ENCODE results near the gene SCN5A. TPM values are rescaled to one million over a fixed set of nuclear protein-coding genes. Genes with fewer than 3 reads are reported as not detected.

SCN5A gene
- polyA plus RNA-seq, 1 donor: 3.5 TPM

GRCh38 chr3:38647217-38647970, 2.1 kb downstream of the SCN5A start:
- 100% methylated on average over 1 of the region's 7 CpGs for WGBS (ENCODE audit: insufficient coverage, low lambda C conversion rate)
- H3K4me1 ChIP-seq (ENCODE audit: control insufficient read depth, insufficient read depth, low read length): peaks cover 4% of the 10 kb centered on the region
- no peak overlapping the region for H3K27ac ChIP-seq (ENCODE audit: low read length)
- H3K36me3 ChIP-seq (ENCODE audit: control insufficient read depth, insufficient read depth, low read length): no peaks in the 10 kb centered on the region
- DNase-seq: no peak
- no peak overlapping the region for H3K4me3 ChIP-seq (ENCODE audit: low read length)
- H3K9me3 ChIP-seq (ENCODE audit: control insufficient read depth, low read depth, low read length): peaks cover 5% of the 10 kb centered on the region
- H3K27me3 ChIP-seq (ENCODE audit: control insufficient read depth, insufficient read depth, low read length): peaks cover 56% of the 10 kb centered on the region

DNA sequence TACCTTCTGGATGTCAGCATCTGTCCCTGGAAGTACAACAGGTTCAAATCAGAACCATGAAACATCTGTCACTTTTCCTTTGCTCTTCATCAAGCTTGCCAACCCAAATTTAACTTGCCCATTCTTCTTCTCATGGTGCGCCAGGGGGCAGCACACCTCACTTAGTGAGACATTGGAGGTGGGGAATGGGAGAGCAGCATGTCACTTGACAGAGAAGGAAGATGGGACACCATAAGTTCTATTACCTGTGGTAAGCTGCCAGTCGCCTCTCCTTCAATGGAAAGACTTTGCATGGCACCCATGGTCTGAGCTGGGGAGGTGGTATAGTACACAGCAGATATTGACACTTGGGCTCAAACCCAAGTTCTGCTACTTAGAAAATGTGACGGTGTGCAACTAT, 2.9 kb downstream of the SCN5A start:
- WGBS (ENCODE audit: insufficient coverage, low lambda C conversion rate): no CpG with 5 or more reads among the region's 3 CpGs
- Histone ChIP-seq H3K27ac (ENCODE audit: low read length) (no peak overlapping the region), H3K4me3 (ENCODE audit: low read length) (no peak overlapping the region), H3K36me3 (ENCODE audit: control insufficient read depth, insufficient read depth, low read length) (no peaks in the 10 kb centered on the region), H3K9me3 (ENCODE audit: control insufficient read depth, low read depth, low read length) (peaks cover 5% of the 10 kb centered on the region), H3K4me1 (ENCODE audit: control insufficient read depth, insufficient read depth, low read length) (peaks cover 4% of the 10 kb centered on the region), H3K27me3 (ENCODE audit: control insufficient read depth, insufficient read depth, low read length) (peaks cover 56% of the 10 kb centered on the region)
- no peak for DNase-seq

DNA sequence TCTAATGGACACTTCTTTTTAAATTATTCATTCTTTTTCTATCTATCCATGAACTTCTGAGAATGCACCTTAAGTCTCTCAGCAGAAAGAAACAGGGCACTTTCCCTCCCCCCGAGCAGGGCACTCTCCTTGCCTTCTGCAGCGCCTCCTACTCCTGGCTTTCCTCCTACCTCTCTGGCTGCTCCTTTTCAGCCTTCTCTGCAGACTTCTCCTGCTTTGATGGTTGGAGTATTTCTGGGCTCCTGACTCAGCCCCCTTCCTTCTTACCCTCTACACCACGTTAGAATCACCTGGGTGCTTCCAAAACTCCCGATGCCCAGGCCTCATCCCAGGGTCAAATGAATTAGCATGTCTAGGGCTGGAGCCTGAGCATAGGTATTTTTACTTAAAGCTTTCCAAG, 3.4 kb downstream of the SCN5A start:
- Histone ChIP-seq H3K36me3 (ENCODE audit: control insufficient read depth, insufficient read depth, low read length) (no peaks in the 10 kb centered on the region), H3K27me3 (ENCODE audit: control insufficient read depth, insufficient read depth, low read length) (peaks cover 52% of the 10 kb centered on the region), H3K4me3 (ENCODE audit: low read length) (no peak overlapping the region), H3K4me1 (ENCODE audit: control insufficient read depth, insufficient read depth, low read length) (peaks cover 4% of the 10 kb centered on the region), H3K27ac (ENCODE audit: low read length) (no peak overlapping the region), H3K9me3 (ENCODE audit: control insufficient read depth, low read depth, low read length) (peaks cover 5% of the 10 kb centered on the region)
- WGBS (ENCODE audit: insufficient coverage, low lambda C conversion rate): 90% methylated on average over 2 of the region's 4 CpGs
- DNase-seq: no peak

- no peak for DNase-seq
- Histone ChIP-seq H3K4me1 (ENCODE audit: control insufficient read depth, insufficient read depth, low read length) (peaks cover 4% of the 10 kb centered on the region), H3K36me3 (ENCODE audit: control insufficient read depth, insufficient read depth, low read length) (no peaks in the 10 kb centered on the region), H3K27me3 (ENCODE audit: control insufficient read depth, insufficient read depth, low read length) (peaks cover 47% of the 10 kb centered on the region), H3K9me3 (ENCODE audit: control insufficient read depth, low read depth, low read length) (peaks cover 5% of the 10 kb centered on the region), H3K4me3 (ENCODE audit: low read length) (no peak overlapping the region), H3K27ac (ENCODE audit: low read length) (no peak overlapping the region)
- 100% methylated on average over 1 of the region's 8 CpGs for WGBS (ENCODE audit: insufficient coverage, low lambda C conversion rate)
These were observed 3.9 kb downstream of the SCN5A start for GRCh38 chr3:38645601-38646000.

DNA sequence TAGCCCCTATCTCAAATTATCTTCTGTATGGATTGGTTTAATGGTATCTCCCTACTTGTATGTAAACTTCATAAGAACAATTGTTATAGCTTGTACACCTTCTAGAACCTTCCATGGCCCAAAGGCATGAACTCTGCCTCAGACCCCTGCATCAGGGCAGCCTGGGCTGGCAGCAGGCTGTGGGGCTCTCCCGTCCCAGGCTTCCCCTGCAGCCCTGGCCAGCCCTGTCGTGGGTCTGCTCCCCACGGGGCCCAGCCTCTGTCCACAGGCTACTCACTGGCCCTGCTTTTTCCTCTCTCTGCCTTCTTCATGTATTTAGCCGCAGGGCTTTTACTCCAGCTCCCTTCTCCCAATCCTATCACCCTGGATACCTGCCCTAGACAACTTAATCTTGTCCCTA, 4.4 kb downstream of the SCN5A start:
- no peak for DNase-seq
- no peaks in the 10 kb centered on the region for H3K36me3 ChIP-seq (ENCODE audit: control insufficient read depth, insufficient read depth, low read length)
- H3K4me1 ChIP-seq (ENCODE audit: control insufficient read depth, insufficient read depth, low read length): peaks cover 4% of the 10 kb centered on the region
- H3K4me3 ChIP-seq (ENCODE audit: low read length): no peak overlapping the region
- H3K27ac ChIP-seq (ENCODE audit: low read length): no peak overlapping the region
- peaks cover 5% of the 10 kb centered on the region for H3K9me3 ChIP-seq (ENCODE audit: control insufficient read depth, low read depth, low read length)
- WGBS (ENCODE audit: insufficient coverage, low lambda C conversion rate): 100% methylated on average over 1 of the region's 4 CpGs
- peaks cover 42% of the 10 kb centered on the region for H3K27me3 ChIP-seq (ENCODE audit: control insufficient read depth, insufficient read depth, low read length)

GRCh38 chr3:38644662-38645053, 4.8 kb downstream of the SCN5A start:
- H3K27me3 ChIP-seq (ENCODE audit: control insufficient read depth, insufficient read depth, low read length): peaks cover 38% of the 10 kb centered on the region
- H3K36me3 ChIP-seq (ENCODE audit: control insufficient read depth, insufficient read depth, low read length): no peaks in the 10 kb centered on the region
- WGBS (ENCODE audit: insufficient coverage, low lambda C conversion rate): 86% methylated on average over 1 of the region's 7 CpGs
- H3K4me3 ChIP-seq (ENCODE audit: low read length): no peak overlapping the region
- H3K27ac ChIP-seq (ENCODE audit: low read length): no peak overlapping the region
- peaks cover 4% of the 10 kb centered on the region for H3K4me1 ChIP-seq (ENCODE audit: control insufficient read depth, insufficient read depth, low read length)
- no peak for DNase-seq
- peaks cover 5% of the 10 kb centered on the region for H3K9me3 ChIP-seq (ENCODE audit: control insufficient read depth, low read depth, low read length)

DNA sequence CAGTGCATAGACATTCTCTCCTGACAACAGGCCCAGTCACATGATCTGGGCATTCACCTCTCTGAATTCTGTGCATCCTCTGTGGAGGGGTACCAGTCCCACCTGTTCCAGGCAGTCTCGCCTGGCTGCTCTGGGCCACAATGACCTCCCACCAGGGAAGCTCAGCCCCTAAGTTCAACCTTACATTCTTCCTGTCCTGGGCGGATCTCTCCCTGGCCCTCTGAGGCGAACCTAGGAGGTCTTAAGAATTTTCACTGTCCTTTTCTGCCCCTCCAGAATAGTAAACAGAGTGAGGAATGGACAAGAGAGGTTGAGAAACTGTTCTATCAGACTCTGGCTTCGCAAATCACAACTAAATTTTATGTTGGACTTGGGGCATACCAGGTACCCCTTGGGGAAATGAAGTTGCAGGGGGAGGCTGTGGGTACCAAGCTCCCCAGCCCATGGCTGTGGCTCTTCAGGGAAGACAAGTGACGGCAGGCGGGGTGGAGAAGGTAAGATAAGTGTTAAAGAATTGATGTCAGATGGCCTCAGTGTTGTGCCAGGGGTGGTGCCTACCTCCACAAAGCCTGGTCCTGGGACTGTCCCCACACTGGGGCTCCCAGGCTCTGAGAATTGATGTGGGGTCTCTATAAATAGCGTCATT, 5.3 kb downstream of the SCN5A start:
- no peaks in the 10 kb centered on the region for H3K36me3 ChIP-seq (ENCODE audit: control insufficient read depth, insufficient read depth, low read length)
- peaks cover 3% of the 10 kb centered on the region for H3K4me1 ChIP-seq (ENCODE audit: control insufficient read depth, insufficient read depth, low read length)
- no peak for DNase-seq
- no peak overlapping the region for H3K4me3 ChIP-seq (ENCODE audit: low read length)
- no peak overlapping the region for H3K27ac ChIP-seq (ENCODE audit: low read length)
- H3K9me3 ChIP-seq (ENCODE audit: control insufficient read depth, low read depth, low read length): peaks cover 4% of the 10 kb centered on the region
- no CpG with 5 or more reads among the region's 7 CpGs for WGBS (ENCODE audit: insufficient coverage, low lambda C conversion rate)
- peaks cover 36% of the 10 kb centered on the region for H3K27me3 ChIP-seq (ENCODE audit: control insufficient read depth, insufficient read depth, low read length)

GRCh38 chr3:38643592-38643991, 5.9 kb downstream of the SCN5A start:
- peaks cover 31% of the 10 kb centered on the region for H3K27me3 ChIP-seq (ENCODE audit: control insufficient read depth, insufficient read depth, low read length)
- DNase-seq: no peak
- no CpG with 5 or more reads among the region's 5 CpGs for WGBS (ENCODE audit: insufficient coverage, low lambda C conversion rate)
- no peak overlapping the region for H3K4me3 ChIP-seq (ENCODE audit: low read length)
- H3K36me3 ChIP-seq (ENCODE audit: control insufficient read depth, insufficient read depth, low read length): no peaks in the 10 kb centered on the region
- no peaks in the 10 kb centered on the region for H3K4me1 ChIP-seq (ENCODE audit: control insufficient read depth, insufficient read depth, low read length)
- no peaks in the 10 kb centered on the region for H3K9me3 ChIP-seq (ENCODE audit: control insufficient read depth, low read depth, low read length)
- H3K27ac ChIP-seq (ENCODE audit: low read length): no peak overlapping the region

DNA sequence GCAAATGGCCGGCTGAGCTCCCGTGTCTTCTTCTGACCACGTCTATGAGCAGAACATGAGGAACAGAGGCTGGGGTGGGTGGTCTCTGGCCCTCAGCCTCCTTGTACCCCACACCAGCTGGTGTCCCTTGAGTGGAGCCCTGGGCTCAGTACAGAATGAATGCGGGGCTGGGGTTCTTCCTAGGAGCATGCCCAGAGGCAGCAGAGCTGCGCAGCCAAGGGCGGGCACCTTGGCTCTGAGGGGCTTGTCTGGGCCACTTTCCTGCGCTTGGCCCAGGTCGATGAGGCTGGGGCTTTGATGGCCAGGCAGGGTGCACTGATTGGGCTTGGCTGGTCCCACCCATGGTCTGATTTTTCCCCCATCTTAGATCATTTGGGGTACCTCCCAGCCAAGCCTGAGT, 6.4 kb downstream of the SCN5A start:
- no peak for DNase-seq
- no peaks in the 10 kb centered on the region for H3K9me3 ChIP-seq (ENCODE audit: control insufficient read depth, low read depth, low read length)
- H3K4me1 ChIP-seq (ENCODE audit: control insufficient read depth, insufficient read depth, low read length): no peaks in the 10 kb centered on the region
- no CpG with 5 or more reads among the region's 8 CpGs for WGBS (ENCODE audit: insufficient coverage, low lambda C conversion rate)
- H3K27me3 ChIP-seq (ENCODE audit: control insufficient read depth, insufficient read depth, low read length): peaks cover 26% of the 10 kb centered on the region
- no peak overlapping the region for H3K4me3 ChIP-seq (ENCODE audit: low read length)
- no peaks in the 10 kb centered on the region for H3K36me3 ChIP-seq (ENCODE audit: control insufficient read depth, insufficient read depth, low read length)
- no peak overlapping the region for H3K27ac ChIP-seq (ENCODE audit: low read length)

DNA sequence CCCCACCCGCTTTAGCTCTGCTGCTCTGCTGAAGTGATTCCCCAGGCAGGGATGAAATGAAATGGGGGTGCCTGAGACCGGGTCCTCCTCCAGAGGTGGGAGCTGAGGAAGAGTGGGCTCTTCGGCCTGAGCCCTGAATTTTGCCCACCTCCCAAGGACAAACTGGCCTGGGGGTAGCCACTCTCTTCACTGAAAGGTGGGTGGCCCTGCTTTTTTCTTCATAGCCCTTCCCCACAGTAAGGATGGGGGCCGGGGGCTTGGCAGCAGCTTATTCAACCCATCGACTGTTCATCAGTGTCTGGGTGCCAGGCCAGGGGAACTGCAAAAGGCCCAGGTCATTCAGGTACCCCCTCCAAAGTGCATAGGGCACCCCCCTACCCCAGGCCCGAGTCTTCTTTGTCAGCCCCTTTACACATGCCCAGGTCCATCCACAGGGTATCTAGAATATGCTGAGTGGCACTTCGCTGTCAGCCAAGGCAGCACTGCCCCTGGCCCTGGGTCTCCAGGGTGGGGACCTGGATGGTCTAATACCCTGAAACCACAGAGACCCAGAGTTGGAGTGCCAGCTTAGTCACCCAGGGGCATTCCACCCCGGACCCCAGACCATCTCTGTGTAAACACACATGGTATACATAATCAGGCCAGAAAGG, 7.9 kb downstream of the SCN5A start:
- no CpG with 5 or more reads among the region's 8 CpGs for WGBS (ENCODE audit: insufficient coverage, low lambda C conversion rate)
- Histone ChIP-seq H3K4me3 (ENCODE audit: low read length) (no peak overlapping the region), H3K4me1 (ENCODE audit: control insufficient read depth, insufficient read depth, low read length) (no peaks in the 10 kb centered on the region), H3K36me3 (ENCODE audit: control insufficient read depth, insufficient read depth, low read length) (no peaks in the 10 kb centered on the region), H3K9me3 (ENCODE audit: control insufficient read depth, low read depth, low read length) (no peaks in the 10 kb centered on the region), H3K27ac (ENCODE audit: low read length) (no peak overlapping the region), H3K27me3 (ENCODE audit: control insufficient read depth, insufficient read depth, low read length) (peaks cover 13% of the 10 kb centered on the region)
- DNase-seq: no peak

Data from large intestine (tissue), 3 donors.